Stimulated activated CD4-positive, alpha-beta T cell treated with anti-CD3 and anti-CD28 coated beads, Interleukin-2, amount 100 ng/mL, for 48 hours (primary cell): ENCODE measurements around the gene WDR18.
A peak's percentile ranks its signal among the peaks of the same experiment; 100 is the strongest.

ENCODE experiments used
- DNase-seq, 2 donors: peaks; one replicate each; pipeline ENCODE4 v3.0.0-alpha.2; 2020

Gene WDR18

DNA sequence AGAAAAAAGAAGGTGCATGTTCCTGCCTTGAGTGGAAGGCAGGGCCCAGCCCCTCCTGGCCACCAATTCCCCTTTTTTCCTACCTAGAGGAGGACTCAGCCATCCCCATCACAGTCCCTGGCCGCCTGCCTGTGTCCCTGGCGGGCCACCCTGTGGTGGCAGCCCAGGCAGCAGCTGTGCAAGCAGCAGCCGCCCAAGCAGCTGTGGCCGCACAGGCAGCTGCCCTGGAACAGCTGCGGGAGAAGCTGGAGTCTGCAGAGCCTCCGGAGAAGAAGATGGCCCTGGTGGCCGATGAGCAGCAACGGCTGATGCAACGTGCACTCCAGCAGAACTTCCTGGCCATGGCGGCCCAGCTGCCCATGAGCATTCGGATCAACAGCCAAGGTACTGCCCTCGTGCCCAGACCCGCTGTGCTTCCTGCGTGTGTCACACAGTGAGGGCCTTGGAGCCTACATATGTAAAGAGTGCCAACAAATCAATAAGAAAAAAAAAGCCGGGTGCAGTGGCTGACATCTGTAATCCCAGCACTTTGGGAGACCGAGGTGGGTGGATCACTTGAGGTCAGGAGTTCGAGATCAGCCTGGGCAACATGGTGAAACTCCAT is 17.6 kb upstream of the WDR18 start:
- DNase-seq, result no peak

GRCh38 chr19:970695-971094 is 13.4 kb upstream of the WDR18 start:
- no peak for DNase-seq

DNA sequence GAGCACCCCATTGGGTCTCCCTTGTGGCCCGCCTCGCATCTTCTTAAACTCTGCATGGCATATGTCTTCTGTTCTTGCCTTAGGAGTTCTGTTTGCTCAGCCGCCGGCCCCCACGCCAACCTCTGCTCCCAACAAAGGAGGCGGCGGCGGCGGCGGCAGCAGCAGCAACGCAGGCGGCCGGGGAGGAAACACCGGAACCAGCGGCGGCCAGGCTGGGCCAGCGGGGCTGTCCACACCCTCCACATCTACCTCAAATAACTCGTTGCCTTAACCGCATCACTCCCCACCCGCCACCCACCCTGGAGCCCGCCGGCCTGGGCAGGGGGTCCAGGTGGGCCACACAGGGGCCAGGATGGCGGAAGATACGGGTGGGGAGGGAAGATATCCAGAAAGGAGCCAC is 12.3 kb upstream of the WDR18 start:
- DNase-seq, result no peak

- DNase-seq, result no peak
Observed at GRCh38 chr19:972281-972680, 11.9 kb upstream of the WDR18 start.

DNA sequence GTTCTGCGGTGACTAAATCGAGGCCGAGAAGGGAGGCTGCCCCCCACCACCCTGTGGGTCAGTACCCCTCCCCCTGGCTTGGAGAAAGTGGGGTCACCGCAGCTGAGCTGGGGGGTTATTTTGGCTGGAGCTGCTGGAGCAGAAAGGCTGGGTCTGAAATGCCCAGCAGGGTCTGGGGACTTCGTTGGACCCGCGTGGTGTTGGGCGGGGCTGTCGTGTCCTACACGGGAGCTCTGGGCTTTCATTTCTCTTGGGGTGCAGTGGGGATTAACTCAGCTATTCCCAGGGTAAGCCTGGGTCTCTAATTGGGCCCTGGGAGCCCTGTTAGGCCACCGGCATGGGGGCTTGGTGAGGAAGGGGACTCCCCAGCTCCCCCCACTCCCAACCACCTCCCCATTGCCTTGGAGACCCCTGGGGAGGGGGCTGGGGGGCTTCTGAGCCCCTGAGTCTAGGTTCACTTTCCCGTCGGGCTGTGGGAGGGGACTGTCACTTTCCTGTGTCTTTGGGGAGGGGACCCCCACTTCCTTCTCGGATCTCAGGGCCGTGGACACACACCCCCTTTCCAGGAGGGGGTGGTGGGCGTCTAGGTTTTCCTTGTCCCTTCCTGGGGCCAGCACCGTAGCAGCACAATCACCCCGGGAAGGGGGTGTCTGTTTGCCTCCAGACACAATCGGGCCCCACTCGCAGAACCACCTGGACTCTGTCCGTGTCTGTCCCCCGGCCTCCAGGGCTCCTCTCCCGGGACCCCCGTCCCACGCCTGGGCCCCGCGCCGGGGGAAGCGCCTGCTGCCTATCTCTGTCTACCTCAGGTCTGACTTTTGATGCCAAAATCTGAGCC is 10.2 kb upstream of the WDR18 start:
- no peak for DNase-seq

GRCh38 chr19:974564-975257 is 9.4 kb upstream of the WDR18 start:
- no peak for DNase-seq

DNA sequence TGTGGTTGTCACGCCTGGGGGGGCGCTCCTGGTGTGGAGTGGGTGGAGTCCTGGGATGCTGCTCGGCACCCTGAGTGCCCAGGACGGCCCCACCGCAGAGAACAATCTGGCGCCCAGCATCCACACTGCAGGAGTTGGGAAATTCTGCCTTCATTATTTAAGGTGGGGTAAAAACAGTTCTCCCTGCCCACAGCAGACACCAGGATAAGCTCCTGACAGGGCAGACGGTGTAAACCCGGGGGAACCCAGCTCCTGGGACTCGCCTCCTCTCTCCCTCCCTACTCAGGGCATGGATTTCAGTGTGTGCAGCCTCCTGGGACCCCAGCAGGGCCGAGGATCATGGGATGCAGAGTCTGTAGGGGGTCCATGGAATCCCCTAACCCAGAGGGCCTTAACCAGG is 7.7 kb upstream of the WDR18 start:
- DNase-seq, result no peak

DNA sequence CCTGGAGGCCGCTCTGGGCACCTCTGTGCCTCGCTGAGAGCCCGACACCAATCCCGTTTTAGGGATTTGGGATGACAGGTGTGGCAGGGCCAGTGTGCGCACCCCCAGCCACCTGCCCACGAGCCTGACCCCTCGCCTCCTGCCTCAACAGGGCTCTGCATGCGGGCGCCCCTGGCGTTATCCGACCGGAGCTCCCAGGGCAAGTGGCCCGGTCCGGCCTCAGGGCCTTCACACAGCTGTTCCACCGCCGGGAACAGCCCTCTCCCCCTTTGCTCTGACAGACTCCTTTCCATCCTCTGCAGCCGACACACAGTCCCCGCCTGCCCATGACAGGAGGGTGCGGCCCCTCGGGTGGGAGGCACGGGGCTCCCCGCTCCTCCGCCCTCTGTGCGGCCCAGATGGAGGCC is 7.1 kb upstream of the WDR18 start:
- DNase-seq, result no peak

GRCh38 chr19:979318-979741 is 4.8 kb upstream of the WDR18 start:
- no peak for DNase-seq

GRCh38 chr19:980133-980998 is 3.8 kb upstream of the WDR18 start:
- no peak for DNase-seq

- DNase-seq, result peak; percentile 74 to 87
Observed at GRCh38 chr19:982567-983170, 1.5 kb upstream of the WDR18 start.

DNA sequence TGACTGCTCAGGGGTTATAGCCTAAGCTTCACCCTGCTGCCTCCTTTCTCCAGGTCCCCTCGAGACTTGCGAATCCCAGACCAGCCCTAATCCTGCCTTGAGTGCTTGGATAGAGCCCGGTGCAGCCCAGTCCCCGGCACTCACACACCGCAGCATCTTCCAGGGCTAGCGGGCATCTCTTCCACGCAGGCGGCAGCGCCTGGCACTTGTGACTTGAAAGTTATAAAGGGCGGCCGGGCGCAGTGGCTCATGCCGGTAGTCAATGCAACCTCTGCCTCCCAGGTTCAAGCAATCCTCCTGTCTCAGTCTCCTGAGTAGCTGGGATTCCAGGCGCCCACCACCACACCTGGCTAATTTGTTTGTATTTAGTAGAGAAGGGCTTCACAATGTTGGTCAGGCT is 1.9 kb downstream of the WDR18 start:
- no peak for DNase-seq

DNA sequence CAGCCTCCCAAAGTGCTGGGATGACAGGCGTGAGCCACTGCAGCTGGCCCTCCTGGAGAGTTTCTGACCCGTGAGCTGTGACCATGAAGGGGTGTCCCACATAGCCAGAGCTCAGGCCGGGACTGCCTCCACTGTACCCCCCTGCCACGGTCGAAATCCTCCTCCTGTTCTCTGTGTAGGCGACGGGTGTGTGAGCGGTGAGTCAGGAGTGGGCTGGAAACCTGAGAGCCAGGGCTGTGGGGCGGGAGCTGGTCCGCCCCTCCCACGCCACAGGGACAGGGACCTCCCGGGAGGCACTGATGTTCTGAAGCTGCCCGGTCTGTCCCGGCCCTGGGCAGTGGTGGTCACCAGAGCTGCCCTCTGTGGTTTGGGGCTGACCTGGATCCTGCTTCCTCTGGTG is 3.9 kb downstream of the WDR18 start:
- DNase-seq, result no peak

DNA sequence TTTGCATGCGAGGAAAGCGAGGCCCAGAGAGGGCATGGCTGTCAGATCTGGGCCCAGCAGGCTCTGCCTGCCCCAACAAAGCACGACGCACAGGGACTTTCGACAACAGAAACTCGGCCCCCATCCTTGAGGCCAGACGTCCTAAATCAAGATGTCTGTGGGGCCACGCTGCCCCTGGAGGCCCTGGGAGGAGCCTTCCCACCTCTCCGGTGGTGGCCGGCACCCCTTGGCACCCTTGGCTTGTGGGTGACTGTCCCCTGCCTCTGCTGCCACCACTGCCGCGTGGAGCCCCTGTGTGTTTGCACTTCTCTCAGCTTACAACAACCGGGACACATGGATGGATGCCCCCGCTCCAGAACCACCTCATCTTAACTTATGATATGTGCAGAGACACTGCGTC is 4.4 kb downstream of the WDR18 start:
- DNase-seq, result no peak

- no peak for DNase-seq
Observed at GRCh38 chr19:989381-990081, 5.4 kb downstream of the WDR18 start.

DNA sequence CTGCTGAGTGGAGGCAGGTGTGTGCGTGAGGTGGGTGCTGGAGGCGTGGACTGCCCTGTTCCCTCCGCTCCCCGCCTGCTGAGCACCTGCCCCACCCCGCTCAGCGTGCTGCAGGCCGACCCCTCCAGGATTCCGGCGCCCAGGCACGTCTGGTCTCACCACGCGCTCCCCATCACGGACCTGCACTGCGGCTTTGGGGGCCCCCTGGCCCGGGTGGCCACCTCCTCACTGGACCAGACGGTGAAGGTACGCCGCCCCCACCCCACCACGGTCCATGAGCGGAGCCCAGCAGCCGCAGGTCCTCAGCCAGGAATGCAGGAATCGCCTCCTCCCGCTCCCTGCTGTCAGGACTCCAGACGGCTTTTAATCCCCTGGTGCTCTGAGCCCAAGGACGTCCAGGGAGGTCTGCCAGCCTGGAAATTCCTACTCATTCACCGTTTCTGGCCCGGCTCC is 6.0 kb downstream of the WDR18 start:
- no peak for DNase-seq

- no peak for DNase-seq
Observed at GRCh38 chr19:990746-991145, 6.6 kb downstream of the WDR18 start.

GRCh38 chr19:991174-991931 is 7.2 kb downstream of the WDR18 start:
- DNase-seq, result peak; percentile 59 to 75

GRCh38 chr19:991932-992669 is 8.0 kb downstream of the WDR18 start:
- DNase-seq, result no peak

- DNase-seq, result no peak
Observed at GRCh38 chr19:992670-993055, 8.5 kb downstream of the WDR18 start.
